Neural cell (in vitro differentiated cells): Measurements from ENCODE around the gene P2RY8. TPM values are rescaled to one million over a fixed set of nuclear protein-coding genes. Genes with fewer than 3 reads are reported as not detected.

Source experiments
- H2AFZ ChIP-seq: fragments of 200-600, 300-800 bp; sonication (generic), shearing (Covaris generic); 2 replicates; pipeline ENCODE4 v1.6.0; 2014; ENCODE audit warnings: low read depth, mild to moderate bottlenecking, antibody characterized with exemption, low read length, moderate library complexity
- H3F3A ChIP-seq: fragments of 200-600 bp; shearing (Covaris generic); 2 replicates; pipeline ENCODE4 v1.6.1; 2016; ENCODE audit warnings: mild to moderate bottlenecking, moderate library complexity, mixed read lengths, antibody characterized with exemption, low read length; ENCODE audit not compliant: insufficient read depth, poor library complexity, severe bottlenecking
- H3K27ac ChIP-seq: fragments of 200-600, 300-800 bp; sonication (generic), shearing (Covaris generic); 2 replicates; pipeline ENCODE4 v1.5.1; 2014; ENCODE audit warnings: mild to moderate bottlenecking, low read length, moderate library complexity
- H3K27me3 ChIP-seq: fragments of 300-800, 200-600 bp; sonication (generic), shearing (Covaris generic); 2 replicates; pipeline ENCODE4 v1.6.0; 2014; ENCODE audit warnings: mild to moderate bottlenecking, low read depth, low read length, moderate library complexity; ENCODE audit not compliant: insufficient read depth
- H3K36me3 ChIP-seq: fragments of 300-800, 200-600 bp; sonication (generic), shearing (Covaris generic); 2 replicates; pipeline ENCODE4 v1.5.1; 2014; ENCODE audit warnings: mild to moderate bottlenecking, antibody characterized with exemption, low read length, moderate library complexity; ENCODE audit not compliant: insufficient read depth
- H3K4me2 ChIP-seq: fragments of 300-800, 200-600 bp; sonication (generic), shearing (Covaris generic); 2 replicates; pipeline ENCODE4 v1.6.0; 2014; ENCODE audit warnings: mild to moderate bottlenecking, low read length
- H3K4me3 ChIP-seq: fragments of 300-800, 200-600 bp; sonication (generic), shearing (Covaris generic); 2 replicates; pipeline ENCODE4 v1.5.1; 2014; ENCODE audit warnings: mild to moderate bottlenecking, low read length, moderate library complexity
- H3K79me2 ChIP-seq: fragments of 200-600 bp; shearing (Covaris generic); replicated peaks from 2 replicates; pipeline ENCODE4 v1.6.0; 2014; ENCODE audit warnings: mild to moderate bottlenecking, low read length, moderate library complexity; ENCODE audit not compliant: insufficient read depth
- H3K9ac ChIP-seq: fragments of 300-800, 200-600 bp; sonication (generic), shearing (Covaris generic); 2 replicates; pipeline ENCODE4 v1.6.1; 2016; ENCODE audit warnings: mild to moderate bottlenecking, low read length, mixed read lengths
- H3K9me2 ChIP-seq: fragments of 200-600 bp; shearing (Covaris generic); 2 replicates; pipeline ENCODE4 v1.6.1; 2016; ENCODE audit warnings: mild to moderate bottlenecking, low read length, mixed read lengths; ENCODE audit not compliant: insufficient read depth
- H3K9me3 ChIP-seq: fragments of 200-600, 300-800 bp; sonication (generic), shearing (Covaris generic); 2 replicates; pipeline ENCODE4 v1.6.1; 2016; ENCODE audit warnings: mild to moderate bottlenecking, mixed run types, low read length, moderate library complexity, mixed read lengths
- H4K20me1 ChIP-seq: fragments of 200-600 bp; shearing (Covaris generic); 2 replicates; pipeline ENCODE4 v1.6.1; 2016; ENCODE audit warnings: mild to moderate bottlenecking, mixed run types; ENCODE audit not compliant: insufficient read depth
- CTCF ChIP-seq: fragments of 450-650 bp; IDR thresholded peaks from 2 replicates; pipeline ENCODE4 v1.5.1; 2014; ENCODE audit warnings: antibody characterized with exemption, mild to moderate bottlenecking, moderate library complexity; ENCODE audit not compliant: poor library complexity, severe bottlenecking
- EP300 ChIP-seq: fragments of 450-650 bp; conservative IDR thresholded peaks from 2 replicates; pipeline ENCODE4 v1.6.1; 2014; ENCODE audit warnings: antibody characterized with exemption, mild to moderate bottlenecking, moderate library complexity; ENCODE audit not compliant: poor library complexity, severe bottlenecking
- EZH2 ChIP-seq: fragments of 200-600, 300-800 bp; shearing (Covaris generic), sonication (generic); IDR thresholded peaks from 2 replicates; pipeline ENCODE4 v1.6.1; 2014; ENCODE audit warnings: antibody characterized with exemption, low read length, borderline replicate concordance, mild to moderate bottlenecking; ENCODE audit not compliant: insufficient read depth, poor library complexity, severe bottlenecking
- MXI1 ChIP-seq: fragments of 450-650 bp; conservative IDR thresholded peaks from 2 replicates; pipeline ENCODE4 v1.6.1; 2014; ENCODE audit warnings: antibody characterized with exemption, mild to moderate bottlenecking; ENCODE audit not compliant: poor library complexity, severe bottlenecking
- POLR2AphosphoS5 ChIP-seq: IDR thresholded peaks from 2 replicates; pipeline ENCODE4 v1.6.1; 2012
- RAD21 ChIP-seq: fragments of 450-650 bp; conservative IDR thresholded peaks from 2 replicates; pipeline ENCODE4 v1.6.1; 2014; ENCODE audit warnings: antibody characterized with exemption, mild to moderate bottlenecking, moderate library complexity
- REST ChIP-seq: IDR thresholded peaks from 2 replicates; pipeline ENCODE4 v1.6.1; 2012; ENCODE audit warnings: borderline replicate concordance
- SMC3 ChIP-seq: fragments of 450-650 bp; conservative IDR thresholded peaks from 2 replicates; pipeline ENCODE4 v1.6.1; 2014; ENCODE audit warnings: antibody characterized with exemption, mild to moderate bottlenecking, moderate library complexity; ENCODE audit not compliant: poor library complexity
- TAF1 ChIP-seq: IDR thresholded peaks from 2 replicates; pipeline ENCODE4 v1.6.1; 2012; ENCODE audit warnings: low read depth
- polyA plus RNA-seq: library from polyadenylated mRNA; depleted of rRNA; stranded (reverse); fragments of >200 nt; gene quantifications from 2 replicates; pipeline ENCODE4 v1.2.3, GENCODE V29; 2014

The P2RY8 gene
- polyA plus RNA-seq, 1 donor from 2014 or later = not detected

GRCh38 chrX:1536712-1537030 is 314 bp downstream of the P2RY8 start:
- no peak overlapping the region for H3K9ac ChIP-seq
- no peaks in the 10 kb centered on the region for H3K27me3 ChIP-seq
- no peaks in the 10 kb centered on the region for H4K20me1 ChIP-seq
- no peaks in the 10 kb centered on the region for H3F3A ChIP-seq
- no peaks in the 10 kb centered on the region for H3K36me3 ChIP-seq
- no peak overlapping the region for H2AFZ ChIP-seq
- H3K4me2 ChIP-seq = no peak overlapping the region
- H3K9me2 ChIP-seq = no peaks in the 10 kb centered on the region
- H3K4me3 ChIP-seq = no peak overlapping the region
- H3K79me2 ChIP-seq = no peaks in the 10 kb centered on the region
- H3K9me3 ChIP-seq = no peaks in the 10 kb centered on the region
- no peak overlapping the region for H3K27ac ChIP-seq
- no peak for TF ChIP-seq POLR2AphosphoS5
- no peak for TF ChIP-seq EZH2
- no peak for TF ChIP-seq EP300
- TF ChIP-seq TAF1 = no peak
- TF ChIP-seq SMC3 = no peak
- TF ChIP-seq CTCF = no peak
- no peak for TF ChIP-seq MXI1
- no peak for TF ChIP-seq RAD21
- no peak for TF ChIP-seq REST

DNA sequence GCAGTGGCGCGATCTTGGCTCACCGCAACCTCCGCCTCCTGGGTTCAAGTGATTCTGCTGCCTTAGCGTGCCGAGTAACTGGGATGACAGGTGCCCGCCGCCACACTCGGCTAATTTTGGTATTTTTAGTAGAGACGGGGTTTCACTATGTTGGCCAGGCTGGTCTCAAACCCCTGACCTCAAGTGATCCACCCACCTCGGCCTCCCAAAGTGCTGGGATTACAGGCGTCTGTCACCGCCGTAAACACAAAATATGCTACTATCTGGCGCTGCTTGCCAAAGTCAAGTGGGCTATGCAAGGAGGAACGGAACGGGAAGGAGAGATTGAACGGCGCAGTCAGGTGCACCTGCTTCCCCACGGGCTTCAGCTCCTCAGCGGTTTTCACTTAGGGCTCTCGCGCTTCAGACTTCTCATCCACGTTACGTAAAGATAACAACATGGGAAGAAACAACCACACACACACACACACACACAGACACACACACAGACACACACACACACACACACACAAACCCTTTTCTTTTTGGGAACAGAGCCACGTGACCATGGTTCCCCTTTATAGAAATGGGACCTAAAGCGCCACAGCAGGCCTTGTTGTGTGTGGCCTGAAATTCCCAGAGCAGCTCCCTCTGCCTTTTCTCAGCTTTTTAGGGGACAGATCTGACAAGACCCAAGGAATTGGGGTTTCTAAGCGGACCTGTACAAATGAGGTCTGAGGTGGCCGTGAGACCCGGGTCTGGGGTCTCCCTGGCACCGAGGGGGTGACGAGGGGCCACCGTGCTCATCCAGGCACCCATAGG is 1.5 kb downstream of the P2RY8 start:
- Histone ChIP-seq H3K27ac (no peak overlapping the region), H3K9me3 (no peaks in the 10 kb centered on the region), H3K36me3 (no peaks in the 10 kb centered on the region), H3K79me2 (no peaks in the 10 kb centered on the region), H3K9me2 (no peaks in the 10 kb centered on the region), H3K4me3 (no peak overlapping the region), H3K9ac (no peak overlapping the region), H3F3A (no peaks in the 10 kb centered on the region), H3K4me2 (no peak overlapping the region), H2AFZ (no peak overlapping the region), H4K20me1 (no peaks in the 10 kb centered on the region), H3K27me3 (no peaks in the 10 kb centered on the region)
- TF ChIP-seq SMC3 (no peak), POLR2AphosphoS5 (no peak), REST (no peak), MXI1 (no peak), EZH2 (no peak), RAD21 (no peak), CTCF (no peak), TAF1 (no peak), EP300 (no peak)
